HCT116 (cell line): Measurements from ENCODE around the gene ITPR2. TPM values are rescaled to one million over a fixed set of nuclear protein-coding genes. Genes with fewer than 3 reads are reported as not detected.
"Not testable (repeated sequence)": the region's sequence is repeated elsewhere in the genome, so short reads cannot be mapped to it uniquely, and the experiment has no call there.

Experiments
- ATAC-seq: fragments of 200-7000 bp; cut with Tn5 transposase; 2 replicates; pipeline ENCODE4 v1.9.1; 2020; ENCODE audit warnings: mild to moderate bottlenecking, moderate library complexity
- BruUV-seq: library from RNA; stranded (reverse); fragments of 400-500 nt; replicated peaks from 2 replicates; lab custom pipeline; 2021; lab: Mats Ljungman, UMichigan
- CTCF ChIA-PET: fragments of 300-600 bp; sonication (Branson Sonifier 250); formaldehyde crosslinking; loops from one replicate; lab custom pipeline; 2021; ENCODE audit warnings: antibody characterized with exemption; lab: Charles Lee
- POLR2A ChIA-PET: fragments of 300-600, 350-600 bp; sonication (Branson Sonifier 250); formaldehyde crosslinking; loops from one replicate; lab custom pipeline; 2021; ENCODE audit warnings: antibody characterized with exemption; lab: Charles Lee
- RAD21 ChIA-PET, 2 experiments: fragments of 300-600 bp; sonication (Branson Sonifier 250); formaldehyde crosslinking; loops; one replicate each; lab custom pipeline; 2023; ENCODE audit warnings: low total read pairs in 2 of 2; ENCODE audit not compliant: uncharacterized antibody in 2 of 2, unreplicated experiment in 2 of 2, low non-redundant PET in 1 of 2; lab: Charles Lee
- DNase-seq: peaks from one replicate; pipeline ENCODE4 v3.0.0-alpha.2; 2010; ENCODE audit warnings: low read depth, low spot score
- H2AFZ ChIP-seq: fragments of 200-600 bp; shearing (Covaris generic), sonication (generic); 2 replicates; pipeline ENCODE4 v1.6.1; 2017; ENCODE audit warnings: low read depth, mixed run types, mixed read lengths, antibody characterized with exemption, low read length; ENCODE audit not compliant: poor library complexity, severe bottlenecking
- H3K27ac ChIP-seq: 2 replicates; pipeline ENCODE4 v1.5.1; 2012; ENCODE audit warnings: low read depth, low read length
- H3K27me3 ChIP-seq: fragments of 200-600 bp; sonication (generic); 2 replicates; pipeline ENCODE4 v1.6.1; 2016; ENCODE audit warnings: mixed run types, low read length, mixed read lengths; ENCODE audit not compliant: insufficient read depth
- H3K36me3 ChIP-seq, 2 experiments: fragments of 200-500 bp in 1 of 2; fragments of 200-600 bp in 1 of 2; sonication (Bioruptor generic) in 1 of 2; sonication (generic) in 1 of 2; 2 replicates each; pipeline versions ENCODE4 v1.5.1 to v1.6.1; 2014 to 2016; ENCODE audit warnings: low read length in 2 of 2, inconsistent platforms in 1 of 2, mixed read lengths in 1 of 2, mixed run types in 1 of 2; ENCODE audit not compliant: insufficient read depth in 2 of 2, control insufficient read depth in 1 of 2
- H3K4me1 ChIP-seq, 2 experiments: fragments of 200-600 bp in 1 of 2; sonication (generic) in 1 of 2; 2 replicates each; pipeline versions ENCODE4 v1.5.1 to v1.6.1; 2012 to 2017; ENCODE audit warnings: low read length in 2 of 2, inconsistent platforms in 1 of 2, mild to moderate bottlenecking in 1 of 2, mixed read lengths in 1 of 2, mixed run types in 1 of 2, moderate library complexity in 1 of 2; ENCODE audit not compliant: insufficient read depth in 2 of 2, control insufficient read depth in 1 of 2
- H3K4me2 ChIP-seq: fragments of 200-600 bp; sonication (generic); 2 replicates; pipeline ENCODE4 v1.6.1; 2017; ENCODE audit warnings: mixed run types, low read length, mixed read lengths
- H3K4me3 ChIP-seq, 2 experiments: fragments of 200-600 bp in 1 of 2; sonication (generic) in 1 of 2; replicated peaks in 1 of 2; 2 replicates each; pipeline ENCODE4 v1.5.1; 2011 to 2016; ENCODE audit warnings: low read length in 2 of 2, control low read depth in 1 of 2, low read depth in 1 of 2, mild to moderate bottlenecking in 1 of 2, mixed read lengths in 1 of 2, mixed run types in 1 of 2
- H3K79me2 ChIP-seq: fragments of 200-600 bp; sonication (generic); 2 replicates; pipeline ENCODE4 v1.6.1; 2017; ENCODE audit warnings: mild to moderate bottlenecking, mixed run types, low read length, moderate library complexity, mixed read lengths; ENCODE audit not compliant: insufficient read depth
- H3K9ac ChIP-seq: fragments of 200-600 bp; sonication (generic); 2 replicates; pipeline ENCODE4 v1.6.1; 2016; ENCODE audit warnings: low read length, mixed read lengths
- H3K9me2 ChIP-seq: fragments of 200-600 bp; sonication (generic), shearing (Covaris generic); 2 replicates; pipeline ENCODE4 v1.6.1; 2017; ENCODE audit warnings: mixed run types, mild to moderate bottlenecking, moderate library complexity; ENCODE audit not compliant: insufficient read depth
- H3K9me3 ChIP-seq, 2 experiments: fragments of 200-500 bp in 1 of 2; fragments of 200-600 bp in 1 of 2; sonication (Bioruptor generic) in 1 of 2; sonication (generic) in 1 of 2; 2 replicates each; pipeline ENCODE4 v1.6.1; 2014 to 2017; ENCODE audit warnings: low read length in 2 of 2, mixed read lengths in 2 of 2, inconsistent platforms in 1 of 2, low read depth in 1 of 2, mild to moderate bottlenecking in 1 of 2, mixed run types in 1 of 2, moderate library complexity in 1 of 2; ENCODE audit not compliant: control insufficient read depth in 1 of 2, insufficient read depth in 1 of 2
- H4K20me1 ChIP-seq: fragments of 200-600 bp; sonication (generic), shearing (Covaris generic); 2 replicates; pipeline ENCODE4 v1.6.1; 2017; ENCODE audit warnings: mixed run types, mild to moderate bottlenecking, moderate library complexity; ENCODE audit not compliant: insufficient read depth
- CBX3 ChIP-seq: IDR thresholded peaks from 2 replicates; pipeline ENCODE4 v1.6.1; 2012; ENCODE audit warnings: low read depth
- EGR1 ChIP-seq: IDR thresholded peaks from 2 replicates; pipeline ENCODE4 v1.6.1; 2012; ENCODE audit warnings: low read depth
- ELF1 ChIP-seq: IDR thresholded peaks from 2 replicates; pipeline ENCODE4 v1.6.1; 2012; ENCODE audit warnings: low read depth, borderline replicate concordance
- FOSL1 ChIP-seq: IDR thresholded peaks from 2 replicates; pipeline ENCODE4 v1.6.1; 2012; ENCODE audit warnings: low read depth
- JUND ChIP-seq: IDR thresholded peaks from 2 replicates; pipeline ENCODE4 v1.6.1; 2012
- RAD21 ChIP-seq: IDR thresholded peaks from 2 replicates; pipeline ENCODE4 v1.6.1; 2012; ENCODE audit warnings: low read depth, mild to moderate bottlenecking
- SIN3A ChIP-seq: IDR thresholded peaks from 2 replicates; pipeline ENCODE4 v1.6.1; 2012; ENCODE audit warnings: low read depth
- YY1 ChIP-seq: IDR thresholded peaks from 2 replicates; pipeline ENCODE4 v1.6.1; 2011; ENCODE audit warnings: low read length, low read depth, moderate library complexity, mild to moderate bottlenecking; ENCODE audit not compliant: insufficient replicate concordance; ENCODE audit errors: extremely low read depth
- ZBTB33 ChIP-seq: IDR thresholded peaks from 2 replicates; pipeline ENCODE4 v1.6.1; 2011; ENCODE audit warnings: mild to moderate bottlenecking, low read length, moderate library complexity; ENCODE audit not compliant: insufficient replicate concordance; ENCODE audit errors: extremely low read depth
- ZFX ChIP-seq: fragments of 450-650 bp; IDR thresholded peaks from 2 replicates; pipeline ENCODE4 v1.6.1; 2017
- ZNF274 ChIP-seq: fragments of 200-500 bp; sonication (Bioruptor generic); IDR thresholded peaks from 2 replicates; pipeline ENCODE4 v1.6.1; 2014; ENCODE audit warnings: mild to moderate bottlenecking, low read depth, low read length, inconsistent platforms
- intact Hi-C: fragments of 100-400 bp; cut with micrococcal nuclease; formaldehyde crosslinking; loops from 2 replicates; pipeline ENCODE4 v1.10.0; 2022
- total RNA-seq: library from RNA; stranded (reverse); gene quantifications from one replicate; pipeline ENCODE4 v1.2.1, GENCODE V29; 2021; ENCODE audit not compliant: unreplicated experiment

ITPR2 gene
- total RNA-seq, 1 experiment from 2014 or later = 6.5 TPM

GRCh38 chr12:26678697-26679660 is 154.0 kb downstream of the ITPR2 start:
- H3K36me3 ChIP-seq = no peaks in the 10 kb centered on the region
- H3K27me3 ChIP-seq = no peaks in the 10 kb centered on the region
- no peak for TF ChIP-seq ZFX
- TF ChIP-seq YY1 = no peak
- TF ChIP-seq ZNF274 = no peak
- TF ChIP-seq SIN3A = no peak
- no peak for TF ChIP-seq CBX3
- TF ChIP-seq RAD21 = no peak
- no peak for TF ChIP-seq ELF1
- no peak for TF ChIP-seq JUND
- no peak for TF ChIP-seq ZBTB33
- no peak for TF ChIP-seq FOSL1
- no peak for TF ChIP-seq EGR1
- no peaks in the 10 kb centered on the region; a peak in 1 of 4 replicates for H3K9me3 ChIP-seq
- POLR2A ChIA-PET = no interaction called here
- CTCF ChIA-PET = interaction anchor here (0.9 to 1.4 kb wide), 2 partner anchors 23 to 337 kb away, joined by 3 to 7 read pairs; no protein-coding TSS in a partner anchor
- H2AFZ ChIP-seq = no peak overlapping the region
- ATAC-seq (no peak), DNase-seq (no peak)
- H3K9me2 ChIP-seq = no peaks in the 10 kb centered on the region
- RAD21 ChIA-PET = no interaction called here
- no peak overlapping the region for H3K27ac ChIP-seq
- no peak overlapping the region for H3K9ac ChIP-seq
- H3K79me2 ChIP-seq = no peaks in the 10 kb centered on the region
- BruUV-seq = no TSS peak
- peaks cover 0 to 11% of the 10 kb centered on the region in 2 experiments; a peak in 3 of 4 replicates for H3K4me1 ChIP-seq
- intact Hi-C loops = no loop called here
- no peak overlapping the region for H3K4me2 ChIP-seq
- no peak overlapping the region for H3K4me3 ChIP-seq
- H4K20me1 ChIP-seq = no peaks in the 10 kb centered on the region

- H4K20me1 ChIP-seq, H3K9me2 ChIP-seq, H3K4me2 ChIP-seq, intact Hi-C loops, H3K79me2 ChIP-seq, H3K4me3 ChIP-seq, H3K9me3 ChIP-seq, DNase-seq, POLR2A ChIA-PET, H3K4me1 ChIP-seq, H3K27ac ChIP-seq, H3K9ac ChIP-seq, BruUV-seq, H2AFZ ChIP-seq, CTCF ChIA-PET, ATAC-seq, H3K36me3 ChIP-seq, H3K27me3 ChIP-seq, RAD21 ChIA-PET: not testable (repeated sequence)
These were observed 161.5 kb downstream of the ITPR2 start for GRCh38 chr12:26671487-26671886.
